HG03025 (cell line): ENCODE data around the gene TCF4.

Source experiments
- ATAC-seq: cut with Tn5 transposase; IDR thresholded peaks from one replicate; pipeline ENCODE4 v1.9.1; 2021; ENCODE audit warnings: mild to moderate bottlenecking, moderate library complexity; ENCODE audit not compliant: unreplicated experiment, low FRiP score

TCF4 gene

GRCh38 chr18:55447672-55448018 lies 140.3 kb downstream of the TCF4 start:
- no peak for ATAC-seq

- ATAC-seq, result no peak
Measured at GRCh38 chr18:55446996-55447671, 140.9 kb downstream of the TCF4 start.

DNA sequence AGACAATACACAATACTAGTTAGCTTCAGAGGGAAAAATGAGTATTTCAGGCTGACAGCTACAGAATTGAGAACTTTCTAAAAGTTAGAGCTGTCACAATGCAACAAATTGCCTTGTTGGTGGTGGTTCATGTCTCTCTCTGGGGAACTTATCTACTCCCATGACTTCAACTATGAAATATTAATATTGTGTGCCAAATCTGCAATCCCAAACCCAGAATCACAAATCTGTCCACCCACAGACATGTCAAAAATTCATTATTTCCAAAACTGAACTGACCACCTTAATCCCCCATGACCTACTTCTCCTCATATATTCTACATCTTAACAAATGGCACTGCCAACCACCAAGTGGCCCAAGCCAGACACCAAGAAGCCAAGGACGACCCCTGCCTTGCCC lies 143.5 kb downstream of the TCF4 start:
- no peak for ATAC-seq

DNA sequence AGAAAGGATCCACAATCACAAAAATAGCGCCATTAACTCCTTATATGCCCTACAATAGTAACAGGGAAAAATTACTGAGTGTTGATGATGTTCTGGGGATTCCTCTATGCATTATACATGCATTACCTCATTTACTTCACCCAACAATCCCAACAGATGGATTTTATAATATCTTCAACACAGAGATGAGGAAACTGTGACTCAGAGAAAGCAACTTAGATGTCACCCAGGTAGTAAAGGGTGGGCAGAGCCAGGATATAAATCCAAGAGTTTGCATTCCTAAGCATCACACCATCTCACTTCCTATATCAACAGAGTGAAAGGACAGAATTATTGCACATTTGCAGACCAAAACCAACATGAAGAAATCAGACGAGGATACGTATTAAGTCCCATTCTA lies 144.2 kb downstream of the TCF4 start:
- no peak for ATAC-seq

- no peak for ATAC-seq
Measured at GRCh38 chr18:55442561-55442960, 145.4 kb downstream of the TCF4 start.

GRCh38 chr18:55440988-55441387 lies 147.0 kb downstream of the TCF4 start:
- no peak for ATAC-seq

- no peak for ATAC-seq
Measured at GRCh38 chr18:55439056-55439455, 148.9 kb downstream of the TCF4 start.

- ATAC-seq, result no peak
Measured at GRCh38 chr18:55435592-55435991, 152.4 kb downstream of the TCF4 start.

- ATAC-seq, result no peak
Measured at GRCh38 chr18:55433648-55434047, 154.3 kb downstream of the TCF4 start.

GRCh38 chr18:55433140-55433539 lies 154.9 kb downstream of the TCF4 start:
- ATAC-seq, result no peak

DNA sequence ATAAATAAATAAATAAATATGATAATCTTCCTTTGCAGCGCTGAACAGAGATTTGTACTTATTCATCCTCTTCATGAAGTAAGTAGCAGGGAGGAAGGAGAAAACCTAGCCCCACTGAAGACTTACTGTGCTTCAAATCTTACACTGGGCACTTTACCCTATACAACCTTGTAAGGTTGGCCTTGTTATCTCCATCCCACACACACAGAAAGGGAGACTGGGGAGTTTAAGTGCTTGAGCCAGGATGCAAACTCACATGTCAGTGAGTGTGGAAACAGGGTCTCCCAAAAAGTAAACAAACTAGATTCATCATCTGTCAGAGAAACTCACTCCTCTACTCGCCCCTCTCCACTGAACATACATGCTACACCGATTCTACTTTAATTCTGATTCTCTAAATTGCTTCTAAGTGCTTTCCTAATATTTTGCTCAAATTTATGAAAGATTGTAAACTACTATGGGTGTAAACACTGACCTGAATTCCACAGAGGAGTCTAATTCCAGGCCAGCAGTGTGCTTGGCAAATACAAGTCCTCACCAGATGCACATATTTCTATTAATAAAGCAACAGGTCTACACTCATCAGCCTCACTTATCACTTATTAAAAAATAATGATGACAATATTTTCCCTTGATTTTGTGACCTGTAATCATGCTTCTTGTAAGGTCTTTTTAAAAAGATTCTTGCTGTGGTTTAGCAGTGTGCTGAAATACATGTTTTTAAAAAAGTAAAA lies 155.5 kb downstream of the TCF4 start:
- no peak for ATAC-seq

DNA sequence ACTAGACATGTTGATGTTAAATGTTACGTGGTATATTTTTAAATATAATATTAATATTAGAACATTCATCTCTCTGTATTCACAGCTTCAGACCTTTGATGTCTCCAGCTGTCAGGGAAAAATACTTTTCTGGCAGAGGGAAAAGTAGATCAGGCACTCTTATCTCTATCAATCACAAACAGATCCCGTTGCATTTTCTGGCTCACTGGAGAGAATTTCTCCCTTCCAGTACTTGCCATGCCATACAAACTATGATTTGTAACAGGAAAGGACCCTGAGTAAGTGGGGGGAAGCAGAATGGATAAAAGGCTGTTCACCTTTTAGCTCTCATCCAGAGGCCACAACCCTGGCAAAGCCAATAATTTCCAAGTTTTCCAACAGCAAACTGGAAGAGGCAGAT lies 158.0 kb downstream of the TCF4 start:
- no peak for ATAC-seq

GRCh38 chr18:55427951-55428350 lies 160.0 kb downstream of the TCF4 start:
- ATAC-seq, result no peak

- no peak for ATAC-seq
Measured at GRCh38 chr18:55425698-55426097, 162.3 kb downstream of the TCF4 start.

- ATAC-seq, result no peak
Measured at GRCh38 chr18:55422456-55423180, 165.4 kb downstream of the TCF4 start.

- ATAC-seq, result no peak
Measured at GRCh38 chr18:55421615-55422419, 166.2 kb downstream of the TCF4 start.

- ATAC-seq, result no peak
Measured at GRCh38 chr18:55421308-55421614, 166.7 kb downstream of the TCF4 start.

DNA sequence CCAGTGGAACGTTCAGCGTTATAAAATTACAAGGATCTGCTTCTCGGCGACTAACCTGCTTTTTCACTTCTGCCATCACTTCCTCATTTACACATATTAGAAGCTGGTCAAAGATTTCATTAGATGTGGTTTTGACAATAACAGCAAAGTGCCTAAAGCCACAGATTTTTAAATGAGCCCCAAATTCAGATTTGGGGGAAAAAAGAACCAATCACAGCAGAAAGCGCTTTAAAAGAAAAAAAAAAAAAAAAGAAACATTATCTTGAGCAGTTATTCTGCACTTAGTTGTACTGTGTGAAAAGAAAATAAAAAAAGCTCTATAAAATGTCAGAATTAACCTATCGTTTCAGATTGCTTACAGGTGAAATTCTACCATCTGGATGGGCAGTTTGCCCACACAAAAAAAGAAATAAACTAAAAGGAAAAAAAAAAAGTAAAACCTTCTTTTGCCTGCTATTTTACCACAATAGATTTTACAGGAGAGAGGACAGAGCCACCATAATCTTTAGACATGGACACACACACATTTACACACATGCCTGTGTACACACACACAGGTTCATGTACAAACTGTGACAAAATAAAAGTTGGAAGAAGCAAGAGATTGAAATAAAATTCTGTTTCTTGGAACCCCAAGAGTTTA lies 167.2 kb downstream of the TCF4 start:
- ATAC-seq, result no peak

DNA sequence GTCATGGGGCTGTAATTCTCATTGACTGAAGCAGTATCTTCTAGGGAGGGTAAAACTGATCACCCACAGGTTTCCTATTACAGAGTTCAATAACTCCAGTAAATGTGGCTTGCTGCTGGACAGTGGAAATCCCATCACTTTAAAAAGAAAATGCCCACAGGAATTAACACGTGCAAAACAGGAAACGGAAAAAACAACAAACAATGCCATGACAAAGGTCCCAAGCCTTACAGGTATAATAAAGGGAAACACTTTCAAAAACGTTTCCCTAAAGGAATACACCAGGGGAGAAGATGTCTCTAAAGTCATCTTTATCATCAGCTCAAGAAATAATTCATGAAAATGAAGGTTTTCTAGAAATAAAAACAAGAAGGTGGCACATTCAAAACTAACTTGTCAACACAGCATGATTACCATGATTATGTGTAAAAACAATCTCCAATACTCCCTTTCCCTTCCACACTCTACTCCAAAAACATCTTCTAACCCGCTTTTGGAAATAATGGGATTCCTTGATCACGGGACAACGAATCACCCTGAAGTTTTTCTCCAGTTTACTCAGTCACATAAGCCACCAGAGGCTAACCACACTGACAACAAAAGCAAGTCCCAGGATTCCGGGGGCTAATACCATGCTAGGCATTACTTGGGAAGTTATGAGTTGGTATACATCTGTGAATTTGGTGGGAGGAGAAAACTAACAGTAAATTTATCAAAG lies 167.9 kb downstream of the TCF4 start:
- ATAC-seq, result no peak
